Eye (tissue), 1 donor: Measurements from ENCODE around the gene ADAMTS12.

Experiments
- DNase-seq: peaks from one replicate; pipeline ENCODE4 v3.0.0-alpha.2; 2015

ADAMTS12 gene

GRCh38 chr5:33702867-33703266 is 188.9 kb downstream of the ADAMTS12 start:
- no peak for DNase-seq

GRCh38 chr5:33701951-33702350 is 189.8 kb downstream of the ADAMTS12 start:
- DNase-seq: no peak

- no peak for DNase-seq
Measured at GRCh38 chr5:33701251-33701650, 190.5 kb downstream of the ADAMTS12 start.

GRCh38 chr5:33696411-33696810 is 195.4 kb downstream of the ADAMTS12 start:
- peak; percentile 5 for DNase-seq

- no peak for DNase-seq
Measured at GRCh38 chr5:33692980-33693379, 198.8 kb downstream of the ADAMTS12 start.

- no peak for DNase-seq
Measured at GRCh38 chr5:33691856-33692255, 199.9 kb downstream of the ADAMTS12 start.

- DNase-seq: peak; percentile 12
Measured at GRCh38 chr5:33690374-33691135, 201.2 kb downstream of the ADAMTS12 start.

- no peak for DNase-seq
Measured at GRCh38 chr5:33688526-33688925, 203.3 kb downstream of the ADAMTS12 start.

GRCh38 chr5:33688066-33688465 is 203.7 kb downstream of the ADAMTS12 start:
- no peak for DNase-seq

- DNase-seq: peak; percentile 10
Measured at GRCh38 chr5:33685873-33686755, 205.7 kb downstream of the ADAMTS12 start.

- DNase-seq: no peak
Measured at GRCh38 chr5:33684496-33685159, 207.2 kb downstream of the ADAMTS12 start.

GRCh38 chr5:33679791-33680190 is 212.0 kb downstream of the ADAMTS12 start:
- no peak for DNase-seq

GRCh38 chr5:33675958-33676464 is 215.8 kb downstream of the ADAMTS12 start:
- peak; percentile 41 for DNase-seq

- no peak for DNase-seq
Measured at GRCh38 chr5:33671700-33672291, 220.0 kb downstream of the ADAMTS12 start.

GRCh38 chr5:33662722-33663427 is 228.9 kb downstream of the ADAMTS12 start:
- no peak for DNase-seq

GRCh38 chr5:33659526-33660169 is 232.1 kb downstream of the ADAMTS12 start:
- DNase-seq: no peak

- no peak for DNase-seq
Measured at GRCh38 chr5:33657804-33658440, 233.9 kb downstream of the ADAMTS12 start.

GRCh38 chr5:33657176-33657575 is 234.6 kb downstream of the ADAMTS12 start:
- no peak for DNase-seq

GRCh38 chr5:33650911-33651310 is 240.9 kb downstream of the ADAMTS12 start:
- DNase-seq: no peak

GRCh38 chr5:33649549-33650482 is 242.0 kb downstream of the ADAMTS12 start:
- DNase-seq: peak; percentile 18
